ENCODE data around the gene ZNF655.
"Not testable (repeated sequence)": the region's sequence is repeated elsewhere in the genome, so short reads cannot be mapped to it uniquely, and the experiment has no call there.

Gene ZNF655

GRCh38 chr7:99558306-99559174 lies at the start of gene ZNF655:
TSS of gene ZNF655 (plus strand) at chr7:99558642. CDS start at chr7:99560560, 1,918 bp downstream.
- DNase-seq: peak; percentile 94

DNA sequence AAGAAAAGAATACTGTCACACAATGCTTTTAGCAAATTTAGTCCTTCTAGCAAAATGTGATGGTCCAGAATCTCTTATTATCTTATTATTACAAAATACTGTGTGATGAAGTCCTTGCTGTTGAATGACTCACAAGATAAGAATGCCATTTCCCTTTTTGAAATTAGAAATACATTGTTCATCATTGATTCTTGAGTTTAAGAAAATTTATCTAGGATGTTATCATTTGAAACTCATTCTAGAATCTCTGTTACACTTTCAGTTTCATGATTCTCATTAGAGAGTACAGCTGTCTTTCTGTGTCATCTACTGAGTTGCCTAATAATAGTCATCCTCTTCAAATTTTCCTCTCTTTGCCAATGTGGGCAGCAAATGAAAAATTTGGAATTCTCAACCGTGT lies 44.4 kb upstream of the ZNF655 start:
- DNase-seq: peak; percentile 38

DNA sequence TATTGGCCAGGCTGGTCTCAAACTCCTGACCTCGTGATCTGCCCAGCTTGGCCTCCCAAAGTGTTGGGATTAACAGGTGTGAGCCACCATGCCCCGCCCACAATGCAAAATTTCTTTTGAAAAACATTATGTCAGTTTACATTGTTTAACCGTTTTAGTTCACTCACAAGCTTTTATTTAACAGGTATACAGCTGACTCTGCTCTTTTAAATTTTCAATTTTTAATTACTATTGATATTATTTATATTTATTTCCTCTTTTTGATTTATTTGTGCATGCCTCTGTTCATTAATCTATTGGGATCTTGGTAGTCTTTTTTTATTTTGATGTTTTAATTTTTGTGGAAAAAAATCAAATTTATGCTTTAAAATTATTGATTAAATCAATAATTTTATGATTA lies 37.0 kb upstream of the ZNF655 start:
- no peak for DNase-seq

DNA sequence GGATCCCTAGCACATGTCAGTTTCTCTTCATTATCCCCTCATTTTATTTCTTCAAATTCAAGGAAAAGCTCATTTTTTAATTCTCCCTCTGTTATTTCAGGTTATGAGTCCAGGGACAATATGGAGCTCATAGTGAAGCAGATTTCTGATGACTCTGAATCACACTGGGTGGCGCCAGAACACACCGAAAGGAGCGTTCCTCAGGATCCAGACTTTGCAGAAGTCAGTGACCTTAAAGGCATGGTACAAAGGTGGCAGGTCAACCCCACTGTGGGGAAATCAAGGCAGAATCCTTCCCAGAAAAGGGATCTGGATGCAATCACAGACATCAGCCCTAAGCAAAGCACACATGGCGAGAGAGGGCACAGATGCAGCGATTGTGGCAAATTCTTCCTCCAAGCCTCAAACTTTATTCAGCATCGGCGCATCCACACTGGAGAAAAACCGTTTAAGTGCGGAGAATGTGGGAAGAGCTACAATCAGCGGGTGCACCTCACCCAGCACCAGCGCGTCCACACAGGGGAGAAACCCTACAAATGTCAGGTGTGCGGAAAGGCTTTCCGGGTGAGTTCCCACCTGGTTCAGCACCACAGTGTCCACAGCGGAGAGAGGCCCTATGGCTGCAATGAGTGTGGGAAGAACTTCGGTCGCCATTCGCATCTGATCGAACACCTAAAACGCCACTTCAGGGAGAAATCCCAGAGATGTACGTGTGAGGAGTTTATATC lies 32.6 kb upstream of the ZNF655 start:
- no peak for DNase-seq

- DNase-seq: no peak
Measured at GRCh38 chr7:99531354-99531765, 27.1 kb upstream of the ZNF655 start.

DNA sequence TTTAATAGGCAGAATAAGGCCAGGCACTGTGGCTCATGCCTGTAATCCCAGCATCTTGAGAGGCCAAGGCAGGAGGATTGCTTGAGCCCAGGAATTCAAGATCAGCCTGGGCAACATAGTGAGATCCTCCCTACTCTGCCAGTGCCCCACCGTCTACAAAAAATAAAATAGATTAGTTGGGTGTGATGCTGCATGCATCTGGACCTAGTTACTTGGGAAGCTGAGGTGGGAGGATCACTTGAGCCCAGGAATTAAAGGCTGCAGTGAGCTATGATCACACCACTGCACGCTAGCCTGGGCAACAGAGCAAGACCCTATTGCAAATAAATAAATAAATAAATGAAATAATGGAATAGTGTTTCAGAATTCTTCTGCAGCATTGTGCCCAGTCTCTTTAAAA lies 22.8 kb upstream of the ZNF655 start:
- DNase-seq: no peak

DNA sequence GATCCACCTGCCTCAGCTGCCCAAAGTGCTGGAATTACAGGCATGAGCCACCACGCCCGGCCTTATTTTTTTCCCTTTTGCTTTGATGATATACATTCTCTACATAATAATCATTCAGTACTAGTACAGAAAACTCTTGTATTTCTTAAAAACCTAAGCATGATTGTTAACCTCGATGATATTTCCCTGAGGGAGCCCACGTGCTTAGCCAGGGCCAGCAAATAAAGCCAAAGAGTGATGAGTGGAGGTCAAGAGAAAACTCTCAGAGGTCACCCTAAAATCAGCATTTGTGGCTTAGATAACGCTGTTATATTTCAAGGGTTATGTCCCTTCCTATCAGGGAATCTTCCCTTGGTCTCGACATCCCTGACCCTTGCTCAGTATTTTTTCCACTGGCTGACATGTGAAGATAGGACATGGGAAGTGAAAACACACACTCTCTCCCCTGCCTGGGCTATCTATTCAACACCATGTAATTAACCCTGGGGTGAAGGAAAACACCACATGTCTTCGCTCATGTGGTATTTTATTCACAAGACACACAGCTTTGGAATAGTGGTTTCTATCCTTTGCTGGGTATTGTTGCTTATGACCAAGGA lies 19.1 kb upstream of the ZNF655 start:
- DNase-seq: no peak

- no peak for DNase-seq
Measured at GRCh38 chr7:99540542-99540941, 17.9 kb upstream of the ZNF655 start.

DNA sequence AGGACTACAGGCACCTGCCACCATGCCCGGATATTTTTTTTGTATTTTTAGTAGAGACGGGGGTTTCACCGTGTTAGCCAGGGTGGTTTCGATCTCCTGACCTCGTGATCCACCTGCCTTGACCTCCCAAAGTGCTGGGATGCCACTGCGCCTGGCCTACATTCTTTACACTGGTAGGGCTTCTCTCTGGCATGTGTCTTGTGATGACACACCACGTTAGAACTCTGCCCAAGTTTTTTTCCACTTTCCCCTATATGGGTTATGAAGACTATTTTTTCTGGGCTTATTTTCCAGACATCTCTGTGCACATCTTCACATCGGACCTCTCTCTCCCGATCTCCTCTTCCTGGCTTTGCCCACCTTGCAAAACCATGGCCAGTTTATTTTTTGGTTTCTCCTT lies 17.2 kb upstream of the ZNF655 start:
- no peak for DNase-seq

- DNase-seq: no peak
Measured at GRCh38 chr7:99543081-99543671, 15.3 kb upstream of the ZNF655 start.

- DNase-seq: no peak
Measured at GRCh38 chr7:99543916-99544315, 14.5 kb upstream of the ZNF655 start.

GRCh38 chr7:99545308-99545707 lies 13.1 kb upstream of the ZNF655 start:
- not testable (repeated sequence) for DNase-seq

DNA sequence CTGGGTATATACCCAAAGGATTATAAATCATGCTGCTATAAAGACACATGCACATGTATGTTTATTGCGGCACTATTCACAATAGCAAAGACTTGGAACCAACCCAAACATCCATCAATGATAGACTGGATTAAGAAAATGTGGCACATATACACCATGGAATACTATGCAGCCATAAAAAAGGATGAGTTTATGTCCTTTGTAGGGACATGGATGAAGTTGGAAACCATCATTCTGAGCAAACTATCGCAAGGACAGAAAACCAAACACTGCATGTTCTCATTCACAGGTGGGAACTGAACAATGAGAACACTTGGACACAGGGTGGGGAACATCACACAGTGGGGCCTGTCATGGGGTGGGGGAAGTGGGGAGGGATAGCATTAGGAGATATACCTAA lies 8.9 kb upstream of the ZNF655 start:
- DNase-seq: not testable (repeated sequence)

DNA sequence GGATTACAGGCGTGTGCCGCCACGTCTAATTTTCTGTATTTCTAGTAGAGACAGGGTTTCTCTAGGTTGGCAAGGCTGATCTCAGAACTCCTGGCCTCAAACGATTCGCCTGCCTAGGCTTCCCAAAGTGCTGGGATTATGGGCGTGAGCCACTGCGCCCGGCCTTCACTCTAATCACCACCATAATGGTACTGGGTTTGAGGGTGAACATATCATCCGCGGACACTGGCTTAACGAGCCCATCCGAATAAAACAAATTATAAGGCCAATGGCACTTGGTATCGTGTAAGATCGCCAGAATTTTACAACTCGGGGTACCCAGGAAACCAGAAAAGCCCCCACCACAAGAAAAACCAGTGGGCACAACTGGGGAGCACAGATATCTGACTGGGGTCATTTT lies 7.1 kb upstream of the ZNF655 start:
- no peak for DNase-seq

DNA sequence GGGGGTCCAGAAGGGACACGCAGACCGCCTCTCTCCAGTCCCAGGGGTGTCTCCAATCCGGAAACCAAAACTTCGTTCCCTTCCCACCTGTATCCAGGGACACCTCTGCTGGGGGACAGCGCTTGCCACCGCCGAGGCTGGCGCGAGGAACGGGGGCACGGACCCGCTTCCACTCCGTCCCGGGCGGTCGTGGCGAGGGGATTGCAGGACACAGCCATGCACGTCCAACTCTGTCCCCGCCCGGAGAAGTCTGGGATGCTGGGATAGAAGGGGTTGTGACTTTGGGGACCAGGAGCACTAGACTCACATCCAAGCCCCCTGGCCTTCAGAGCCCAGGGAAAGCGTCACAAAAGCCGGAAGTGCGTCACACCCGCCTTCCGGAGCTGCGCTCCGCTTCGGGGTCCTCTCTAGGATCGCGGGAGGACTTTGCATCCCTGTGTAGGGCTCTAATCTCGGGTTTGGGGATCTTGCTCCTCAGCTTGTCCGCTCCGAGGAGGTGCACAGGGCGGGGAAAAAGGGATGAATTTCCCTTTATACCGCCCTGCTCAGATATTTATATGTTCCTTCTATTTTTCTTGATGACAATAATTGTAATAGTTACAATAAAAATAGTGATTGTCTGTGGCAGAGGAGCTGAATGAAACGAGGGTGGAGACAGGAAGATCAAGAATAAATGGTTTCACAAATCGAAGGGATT lies 6.5 kb upstream of the ZNF655 start, which contains the start of gene FAM200A:
TSS of gene FAM200A (minus strand) at position 348 of the 697 bp plus-strand sequence. CDS start 3,707 bp downstream, outside the sequence.
- peak; percentile 95 for DNase-seq

GRCh38 chr7:99553039-99553438 lies 5.4 kb upstream of the ZNF655 start:
- DNase-seq: no peak

DNA sequence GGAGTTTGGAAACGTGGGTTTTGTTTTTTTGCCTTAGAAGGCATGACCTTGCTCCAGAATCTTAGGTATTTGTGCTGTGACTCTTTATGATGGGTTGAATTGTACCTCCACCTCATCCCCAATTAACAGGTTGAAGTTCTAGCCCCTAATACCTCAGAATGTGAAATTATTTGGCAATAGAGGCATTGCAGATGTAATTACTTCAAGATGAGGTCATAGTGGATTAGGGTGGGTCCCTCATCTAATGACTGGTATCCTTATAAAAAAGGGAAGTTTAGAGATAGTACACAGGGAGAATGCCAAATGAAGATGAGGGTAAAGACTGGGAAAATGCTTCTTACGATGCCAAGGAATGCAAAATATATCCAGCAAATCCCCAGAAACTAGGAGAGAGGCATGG lies 3.5 kb upstream of the ZNF655 start:
- DNase-seq: no peak

DNA sequence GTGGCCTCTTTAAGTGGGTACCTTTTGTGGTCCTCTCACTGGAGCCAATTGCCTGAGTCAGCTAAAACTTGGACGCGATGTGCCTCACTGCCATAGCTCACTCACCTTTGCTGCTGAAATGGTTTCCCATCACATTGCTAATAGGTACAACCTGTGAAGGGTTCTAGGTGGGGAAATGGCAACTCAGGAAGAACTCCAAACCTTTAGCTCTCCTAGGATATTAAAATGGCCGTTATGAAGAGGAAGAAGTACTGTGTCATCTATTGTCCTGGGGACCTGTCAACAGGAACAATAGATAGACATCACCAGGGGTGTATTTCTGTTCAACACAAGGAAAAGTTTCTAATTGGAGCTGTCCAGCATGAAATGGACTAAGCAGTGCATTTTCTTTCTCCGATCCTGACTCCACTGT lies 1.2 kb upstream of the ZNF655 start:
- DNase-seq: no peak

DNA sequence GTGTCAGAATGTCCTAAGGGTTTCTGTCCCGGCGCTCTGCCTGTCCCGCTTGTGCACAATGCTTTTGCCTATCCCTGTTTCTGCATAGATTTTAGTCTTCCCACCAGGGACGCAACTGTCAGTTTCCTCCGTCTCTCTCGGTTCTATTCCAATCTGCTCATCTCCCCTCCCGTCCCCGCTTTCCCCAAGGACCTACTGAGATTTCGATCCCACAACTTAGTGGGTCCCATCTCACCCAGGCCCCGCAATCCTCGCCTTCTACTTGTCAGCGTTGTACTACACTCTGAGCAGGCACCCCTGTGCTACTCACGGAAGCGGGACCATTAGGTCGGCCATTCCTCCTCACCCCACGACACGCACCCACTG lies 519 bp upstream of the ZNF655 start:
- DNase-seq: no peak

DNA sequence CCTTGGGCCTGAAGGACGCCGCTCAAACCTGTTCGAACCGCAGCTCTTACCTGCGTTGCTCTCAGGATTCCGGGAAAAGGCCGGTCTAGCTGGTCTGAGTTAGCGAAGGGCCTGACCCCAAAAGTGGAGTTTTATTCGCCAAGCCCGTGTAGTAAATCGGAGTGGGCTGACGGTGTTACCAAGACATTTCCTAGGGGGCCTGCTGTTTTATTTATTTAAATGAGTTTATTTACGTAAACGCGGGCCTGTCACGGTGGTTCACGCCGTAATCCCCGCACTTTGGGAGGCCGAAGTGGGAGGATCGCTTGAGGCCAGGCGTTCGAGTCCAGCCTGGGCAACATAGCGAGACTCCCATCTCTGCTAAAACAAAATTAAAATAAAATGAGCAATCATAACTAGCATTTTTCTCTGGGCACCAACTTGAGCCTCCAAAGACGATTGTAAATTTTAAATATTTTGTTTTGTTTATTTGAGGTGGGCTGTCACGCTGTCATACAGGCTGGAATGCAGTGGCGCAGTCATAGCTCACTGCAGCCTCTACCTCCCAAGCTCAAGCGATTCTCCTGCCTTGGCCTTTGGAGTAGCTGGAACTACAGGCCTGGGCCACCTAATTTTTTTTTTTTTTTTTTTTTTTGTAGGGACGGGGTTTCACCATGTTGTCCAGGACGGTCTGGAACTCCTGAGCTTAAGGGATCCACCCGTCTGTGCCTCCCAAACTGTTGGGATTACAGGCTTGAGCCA lies 903 bp downstream of the ZNF655 start:
- DNase-seq: peak; percentile 46

DNA sequence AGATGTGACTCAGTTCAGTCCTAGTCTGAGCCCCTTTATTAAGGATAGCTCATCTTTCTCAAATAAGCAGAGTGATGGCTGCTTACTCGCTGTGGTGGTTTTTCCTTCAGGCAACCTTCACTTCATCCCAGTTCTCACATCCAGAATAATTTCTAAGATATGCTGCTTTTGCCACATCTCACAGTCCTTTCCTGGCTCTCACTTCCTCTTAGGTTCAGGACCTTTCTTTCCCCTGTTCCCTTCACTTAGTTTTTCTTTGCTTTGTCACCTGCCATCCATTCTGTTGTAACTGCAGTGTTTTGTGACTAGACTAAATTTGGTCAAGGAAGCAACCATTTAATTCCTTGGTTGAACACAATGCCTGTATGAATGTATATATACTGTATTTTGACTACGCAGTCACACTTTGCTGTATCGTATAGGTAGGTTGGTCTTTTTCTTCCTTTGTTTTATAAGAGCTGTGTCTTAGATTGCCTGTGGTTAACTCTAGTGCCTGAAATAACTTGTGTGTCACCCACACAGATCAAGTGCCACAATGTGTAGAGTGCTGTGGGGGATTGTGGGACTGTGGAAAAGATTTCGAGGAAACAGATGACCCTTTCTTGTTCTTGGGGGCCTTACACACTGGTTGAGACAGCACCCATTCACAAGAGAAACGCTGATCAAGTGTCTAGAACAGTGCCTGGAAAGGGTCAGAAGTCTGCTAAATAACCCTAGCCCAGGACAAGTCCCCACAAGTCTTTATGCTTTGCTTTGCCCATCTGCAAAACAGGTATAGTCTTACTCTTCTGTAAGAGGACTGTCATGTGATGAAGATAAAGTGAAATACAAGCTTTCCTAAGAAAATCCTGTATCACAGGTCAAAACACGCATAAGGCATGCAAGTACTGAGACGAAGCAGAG lies 2.6 kb downstream of the ZNF655 start:
- no peak for DNase-seq

All from fibroblast of skin of right biceps (primary cell).